KMS-11 (cell line): Measurements from ENCODE around the gene PFKL.

Experiments used
- H2AFZ ChIP-seq: fragments of 200-600 bp; sonication (generic); 2 replicates; pipeline ENCODE4 v1.6.1; 2016; ENCODE audit warnings: antibody characterized with exemption, mixed run types, low read depth
- H3K27ac ChIP-seq: fragments of 200-600 bp; sonication (generic); 2 replicates; pipeline ENCODE4 v1.6.1; 2016; ENCODE audit warnings: mild to moderate bottlenecking, mixed run types
- H3K27me3 ChIP-seq: fragments of 200-600 bp; sonication (generic); 2 replicates; pipeline ENCODE4 v1.6.1; 2017; ENCODE audit warnings: mild to moderate bottlenecking, low read depth, mixed run types, moderate library complexity; ENCODE audit not compliant: insufficient read depth
- H3K36me3 ChIP-seq: fragments of 200-600 bp; sonication (generic); 2 replicates; pipeline ENCODE4 v1.6.1; 2017; ENCODE audit warnings: mild to moderate bottlenecking, mixed run types; ENCODE audit not compliant: insufficient read depth
- H3K4me1 ChIP-seq: fragments of 200-600 bp; sonication (generic); 2 replicates; pipeline ENCODE4 v1.6.1; 2016; ENCODE audit warnings: mild to moderate bottlenecking, low read depth, mixed run types; ENCODE audit not compliant: poor library complexity, severe bottlenecking
- H3K4me2 ChIP-seq: fragments of 200-600 bp; sonication (generic); 2 replicates; pipeline ENCODE4 v1.7.0; 2016; ENCODE audit warnings: mild to moderate bottlenecking, mixed run types
- H3K4me3 ChIP-seq: fragments of 200-600 bp; sonication (generic); IDR thresholded peaks from 2 replicates; pipeline ENCODE4 v1.6.1; 2017; ENCODE audit warnings: low read depth, low read length, mixed read lengths; ENCODE audit not compliant: insufficient read depth
- H3K79me2 ChIP-seq: fragments of 200-600 bp; sonication (generic); 2 replicates; pipeline ENCODE4 v1.6.1; 2016; ENCODE audit warnings: low read depth, mixed run types; ENCODE audit not compliant: insufficient read depth
- H3K9ac ChIP-seq: fragments of 200-600 bp; sonication (generic); 2 replicates; pipeline ENCODE4 v1.6.1; 2016; ENCODE audit warnings: mild to moderate bottlenecking, mixed run types
- H4K20me1 ChIP-seq: fragments of 200-600 bp; sonication (generic); 2 replicates; pipeline ENCODE4 v1.6.1; 2016; ENCODE audit warnings: mild to moderate bottlenecking, mixed run types; ENCODE audit not compliant: insufficient read depth
- TF ChIP-seq, protein P1 (sequence below): fragments of 200-600 bp; sonication (generic); conservative IDR thresholded peaks from 2 replicates; pipeline ENCODE4 v1.6.1; 2017; ENCODE audit warnings: low read depth, mild to moderate bottlenecking, antibody characterized with exemption, low read length, moderate library complexity, mixed read lengths

Gene PFKL

DNA sequence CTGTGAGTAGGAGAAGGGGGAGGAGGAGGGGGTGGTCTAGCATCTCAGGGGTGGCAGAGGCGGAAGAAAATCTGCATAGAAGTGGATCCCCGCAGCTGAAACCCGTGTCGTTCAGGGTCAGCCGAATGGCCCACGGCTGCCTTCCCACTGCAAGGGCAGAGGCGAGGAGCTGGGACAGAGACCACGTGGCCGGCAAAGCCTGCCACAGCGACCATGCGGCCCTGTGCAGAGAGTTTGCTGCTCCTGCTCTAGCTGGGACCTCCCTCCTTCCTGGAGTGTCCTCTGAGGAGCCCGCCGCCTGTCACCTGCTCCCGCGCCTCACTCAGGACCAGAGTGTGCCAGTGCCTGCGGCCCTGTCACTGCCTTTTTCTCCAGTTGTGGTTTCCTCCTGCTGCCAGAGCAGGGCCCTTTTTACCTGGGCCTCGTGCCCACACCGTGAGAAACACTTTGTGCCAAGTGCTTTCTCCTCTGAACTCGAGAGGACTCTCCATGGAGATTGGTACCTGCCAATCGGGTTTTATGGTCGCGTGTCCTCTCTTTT is 48.1 kb downstream of the PFKL start:
- no peak overlapping the region for H2AFZ ChIP-seq
- H3K4me1 ChIP-seq: no peaks in the 10 kb centered on the region
- no peak overlapping the region for H3K9ac ChIP-seq

DNA sequence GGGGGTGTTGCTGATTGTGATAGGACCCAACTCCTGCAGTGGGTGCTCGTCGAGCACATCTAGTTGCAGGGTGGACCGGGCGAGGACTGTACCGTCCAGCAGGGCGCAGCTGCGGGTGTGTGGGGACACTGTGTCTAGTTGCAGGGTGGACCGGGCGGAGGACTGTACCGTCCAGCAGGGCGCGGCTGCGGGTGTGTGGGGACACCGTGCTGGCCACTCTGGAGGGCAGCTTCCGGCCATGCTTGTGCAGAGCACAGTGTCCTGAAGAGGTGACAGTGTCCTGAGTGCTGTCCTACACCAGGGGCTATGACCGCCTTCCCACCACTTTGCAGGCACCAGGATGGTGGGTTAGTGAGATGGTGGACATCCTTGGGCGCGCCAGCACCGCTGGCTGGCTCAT is 49.0 kb downstream of the PFKL start:
- no peak overlapping the region for H2AFZ ChIP-seq
- peaks cover 75% of the 10 kb centered on the region for H3K27me3 ChIP-seq
- no peak overlapping the region for H3K27ac ChIP-seq
- no peak overlapping the region for H3K4me2 ChIP-seq
- TF ChIP-seq, protein P1, sequence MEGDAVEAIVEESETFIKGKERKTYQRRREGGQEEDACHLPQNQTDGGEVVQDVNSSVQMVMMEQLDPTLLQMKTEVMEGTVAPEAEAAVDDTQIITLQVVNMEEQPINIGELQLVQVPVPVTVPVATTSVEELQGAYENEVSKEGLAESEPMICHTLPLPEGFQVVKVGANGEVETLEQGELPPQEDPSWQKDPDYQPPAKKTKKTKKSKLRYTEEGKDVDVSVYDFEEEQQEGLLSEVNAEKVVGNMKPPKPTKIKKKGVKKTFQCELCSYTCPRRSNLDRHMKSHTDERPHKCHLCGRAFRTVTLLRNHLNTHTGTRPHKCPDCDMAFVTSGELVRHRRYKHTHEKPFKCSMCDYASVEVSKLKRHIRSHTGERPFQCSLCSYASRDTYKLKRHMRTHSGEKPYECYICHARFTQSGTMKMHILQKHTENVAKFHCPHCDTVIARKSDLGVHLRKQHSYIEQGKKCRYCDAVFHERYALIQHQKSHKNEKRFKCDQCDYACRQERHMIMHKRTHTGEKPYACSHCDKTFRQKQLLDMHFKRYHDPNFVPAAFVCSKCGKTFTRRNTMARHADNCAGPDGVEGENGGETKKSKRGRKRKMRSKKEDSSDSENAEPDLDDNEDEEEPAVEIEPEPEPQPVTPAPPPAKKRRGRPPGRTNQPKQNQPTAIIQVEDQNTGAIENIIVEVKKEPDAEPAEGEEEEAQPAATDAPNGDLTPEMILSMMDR: no peak
- no peaks in the 10 kb centered on the region for H3K79me2 ChIP-seq
- H3K4me3 ChIP-seq: no peak overlapping the region
- H3K36me3 ChIP-seq: no peaks in the 10 kb centered on the region
- H3K4me1 ChIP-seq: no peaks in the 10 kb centered on the region
- H3K9ac ChIP-seq: no peak overlapping the region
- no peaks in the 10 kb centered on the region for H4K20me1 ChIP-seq

More for the DNA sequence above, 48.1 kb downstream of the PFKL start:
- Histone ChIP-seq H3K27ac (no peak overlapping the region), H3K4me3 (no peak overlapping the region), H3K79me2 (no peaks in the 10 kb centered on the region), H3K27me3 (peaks cover 75% of the 10 kb centered on the region), H4K20me1 (no peaks in the 10 kb centered on the region), H3K4me2 (no peak overlapping the region), H3K36me3 (no peaks in the 10 kb centered on the region)
- TF ChIP-seq, protein P1: no peak

DNA sequence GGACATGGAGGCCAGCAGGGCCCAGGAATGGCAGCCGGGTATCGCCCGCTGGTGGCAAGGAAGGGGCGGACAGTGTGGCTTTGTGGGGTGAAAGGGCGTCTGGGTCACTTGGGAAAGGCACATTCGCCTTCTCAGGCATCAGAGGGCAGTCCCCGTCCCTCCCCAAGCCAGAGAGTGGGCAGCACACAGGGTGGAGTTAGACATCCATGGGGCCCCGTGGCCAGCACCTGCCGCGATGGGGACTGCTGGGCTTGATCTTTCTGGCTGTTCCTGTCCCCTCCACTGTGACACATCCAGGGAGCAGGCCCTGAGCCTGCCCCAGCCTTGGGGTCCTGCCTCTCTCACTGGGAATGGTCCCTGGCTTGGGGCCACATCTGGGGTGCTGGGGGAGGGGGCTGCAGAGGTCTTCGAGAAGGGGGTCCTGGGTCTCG is 49.6 kb downstream of the PFKL start:
- Histone ChIP-seq H3K9ac (no peak overlapping the region), H3K36me3 (no peaks in the 10 kb centered on the region), H3K4me3 (no peak overlapping the region), H3K27me3 (peaks cover 75% of the 10 kb centered on the region), H3K4me2 (no peak overlapping the region), H3K79me2 (no peaks in the 10 kb centered on the region), H4K20me1 (no peaks in the 10 kb centered on the region), H3K27ac (no peak overlapping the region), H3K4me1 (no peaks in the 10 kb centered on the region), H2AFZ (no peak overlapping the region)
- TF ChIP-seq, protein P1: no peak

DNA sequence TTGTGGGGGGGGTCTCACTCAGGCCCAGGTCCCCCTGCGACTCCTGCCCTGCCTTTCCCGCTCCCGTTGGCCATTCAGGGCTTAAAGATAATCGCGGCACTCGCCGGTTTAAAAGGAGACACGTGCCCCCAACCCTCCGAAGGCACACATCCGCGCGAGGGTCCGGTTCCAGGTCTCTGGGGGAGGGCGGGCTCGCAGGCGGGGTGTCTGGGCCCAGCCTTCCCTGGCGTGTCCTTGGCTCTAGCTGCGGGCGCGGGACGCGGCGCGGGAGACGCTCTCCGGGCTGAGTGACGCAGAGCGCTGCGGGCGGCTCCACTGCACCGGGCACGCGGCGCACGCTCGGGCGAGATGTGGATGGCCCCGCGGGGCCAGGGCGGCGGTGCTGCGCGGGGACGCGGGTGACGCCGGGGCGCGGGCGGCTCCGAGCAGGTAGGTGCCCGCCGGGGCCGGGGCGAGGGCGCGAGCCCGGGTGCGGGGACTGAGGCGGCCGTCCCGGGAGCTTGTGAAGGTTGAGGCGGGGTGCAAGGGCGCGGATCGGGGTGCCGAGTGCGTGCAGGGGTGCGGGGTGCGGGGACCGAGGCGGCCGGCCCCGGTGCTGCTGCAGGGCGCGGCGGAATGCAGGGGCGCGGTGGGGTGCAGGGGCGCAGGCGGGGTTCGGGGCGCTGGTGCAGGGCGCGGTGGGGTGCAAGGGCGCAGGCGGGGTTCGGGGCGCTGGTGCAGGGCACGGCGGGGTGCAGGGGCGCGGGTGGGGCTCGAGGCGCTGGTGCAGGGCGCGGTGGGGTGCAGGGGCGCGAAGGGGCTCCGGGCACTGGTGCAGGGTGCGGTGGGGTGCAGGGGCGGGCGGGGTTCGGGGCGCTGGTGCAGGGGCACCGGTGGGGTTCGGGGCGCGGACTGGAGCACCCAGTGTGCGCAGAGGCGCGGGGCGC is 50.3 kb downstream of the PFKL start:
- TF ChIP-seq, protein P1: no peak
- H3K4me2 ChIP-seq: no peak overlapping the region

More for the DNA sequence above, 50.3 kb downstream of the PFKL start:
- Histone ChIP-seq H3K27me3 (peaks cover 75% of the 10 kb centered on the region), H3K4me1 (no peaks in the 10 kb centered on the region), H3K36me3 (no peaks in the 10 kb centered on the region), H4K20me1 (no peaks in the 10 kb centered on the region), H3K79me2 (no peaks in the 10 kb centered on the region), H3K27ac (no peak overlapping the region), H2AFZ (no peak overlapping the region), H3K4me3 (no peak overlapping the region), H3K9ac (no peak overlapping the region)
